ENCODE data around the gene TLE1.
A peak's percentile ranks its signal among the peaks of the same experiment; 100 is the strongest.

DNA sequence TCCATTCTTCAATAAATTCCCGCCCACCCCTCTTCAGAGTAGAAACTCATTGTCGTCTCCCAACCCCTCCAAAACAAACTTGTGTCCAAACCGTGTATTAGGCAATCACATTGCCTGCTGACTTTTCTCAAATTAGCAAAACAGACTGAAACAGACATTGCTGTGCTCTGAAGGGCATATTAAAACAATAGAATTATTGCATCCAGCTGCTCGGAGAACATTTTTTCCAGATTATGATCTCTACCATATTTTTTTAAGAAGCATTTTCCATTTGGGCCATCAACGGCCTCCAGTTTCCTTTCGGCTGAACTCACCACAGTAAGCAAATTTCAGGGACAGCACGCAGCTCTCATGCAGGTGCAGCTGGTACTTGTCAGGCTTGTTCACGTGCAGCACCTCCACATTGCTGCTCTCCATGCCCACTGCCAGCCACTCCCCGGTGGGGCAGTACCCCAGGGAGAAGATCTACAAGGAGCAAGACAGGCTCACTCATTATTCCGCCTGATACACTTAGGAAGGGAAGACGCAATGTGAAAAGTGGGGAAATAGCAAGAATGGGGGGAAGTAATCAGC lies 104.1 kb downstream of the TLE1 start:
- TF ChIP-seq CTCF (IDR thresholded peaks at IDR 0.05) (no peak), POLR2AphosphoS5 (IDR thresholded peaks at IDR 0.05) (peak; percentile 31), EP300 (IDR thresholded peaks at IDR 0.05) (no peak)

All from gastroesophageal sphincter (tissue), 3 donors.